ENCODE results near the gene ERMARD. TPM values are rescaled to one million over a fixed set of nuclear protein-coding genes. Genes with fewer than 3 reads are reported as not detected.

Gene ERMARD
- total RNA-seq, 1 donor from 2014 or later: 24.8 TPM

DNA sequence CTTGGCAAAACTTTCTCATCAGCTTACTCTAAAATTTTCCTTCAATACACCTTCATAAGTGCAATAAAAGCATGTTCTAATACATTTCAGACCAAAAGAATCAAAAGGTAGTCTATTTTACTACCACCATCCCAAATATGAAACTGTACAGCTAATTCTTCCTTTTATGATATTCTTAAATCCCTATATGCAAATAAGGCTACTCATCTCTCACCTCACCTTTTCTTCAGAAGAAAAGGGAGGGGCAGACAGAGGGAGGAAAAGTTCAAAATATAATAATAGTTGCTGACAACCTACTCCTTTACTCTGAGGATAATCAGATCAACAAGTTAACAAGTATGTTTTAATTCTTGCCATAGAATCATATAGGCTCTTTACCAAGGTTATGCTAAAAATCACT, 42.1 kb upstream of the ERMARD start:
- Mint-ChIP-seq H3K9me3 (ENCODE audit: unreplicated experiment) (no peaks in the 10 kb centered on the region), H3K27me3 (ENCODE audit: unreplicated experiment) (no peaks in the 10 kb centered on the region), H3K4me3 (ENCODE audit: unreplicated experiment) (no peak overlapping the region), H3K4me1 (ENCODE audit: unreplicated experiment) (peaks cover under 1% of the 10 kb centered on the region), H3K36me3 (ENCODE audit: low read depth, unreplicated experiment) (no peaks in the 10 kb centered on the region), H3K27ac (ENCODE audit: unreplicated experiment) (no peak overlapping the region)
- TF ChIP-seq, protein P1, sequence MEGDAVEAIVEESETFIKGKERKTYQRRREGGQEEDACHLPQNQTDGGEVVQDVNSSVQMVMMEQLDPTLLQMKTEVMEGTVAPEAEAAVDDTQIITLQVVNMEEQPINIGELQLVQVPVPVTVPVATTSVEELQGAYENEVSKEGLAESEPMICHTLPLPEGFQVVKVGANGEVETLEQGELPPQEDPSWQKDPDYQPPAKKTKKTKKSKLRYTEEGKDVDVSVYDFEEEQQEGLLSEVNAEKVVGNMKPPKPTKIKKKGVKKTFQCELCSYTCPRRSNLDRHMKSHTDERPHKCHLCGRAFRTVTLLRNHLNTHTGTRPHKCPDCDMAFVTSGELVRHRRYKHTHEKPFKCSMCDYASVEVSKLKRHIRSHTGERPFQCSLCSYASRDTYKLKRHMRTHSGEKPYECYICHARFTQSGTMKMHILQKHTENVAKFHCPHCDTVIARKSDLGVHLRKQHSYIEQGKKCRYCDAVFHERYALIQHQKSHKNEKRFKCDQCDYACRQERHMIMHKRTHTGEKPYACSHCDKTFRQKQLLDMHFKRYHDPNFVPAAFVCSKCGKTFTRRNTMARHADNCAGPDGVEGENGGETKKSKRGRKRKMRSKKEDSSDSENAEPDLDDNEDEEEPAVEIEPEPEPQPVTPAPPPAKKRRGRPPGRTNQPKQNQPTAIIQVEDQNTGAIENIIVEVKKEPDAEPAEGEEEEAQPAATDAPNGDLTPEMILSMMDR (IDR thresholded peaks at IDR 0.05; ENCODE audit: unreplicated experiment): no peak
- DNase-seq (ENCODE audit: low spot score): no peak

DNA sequence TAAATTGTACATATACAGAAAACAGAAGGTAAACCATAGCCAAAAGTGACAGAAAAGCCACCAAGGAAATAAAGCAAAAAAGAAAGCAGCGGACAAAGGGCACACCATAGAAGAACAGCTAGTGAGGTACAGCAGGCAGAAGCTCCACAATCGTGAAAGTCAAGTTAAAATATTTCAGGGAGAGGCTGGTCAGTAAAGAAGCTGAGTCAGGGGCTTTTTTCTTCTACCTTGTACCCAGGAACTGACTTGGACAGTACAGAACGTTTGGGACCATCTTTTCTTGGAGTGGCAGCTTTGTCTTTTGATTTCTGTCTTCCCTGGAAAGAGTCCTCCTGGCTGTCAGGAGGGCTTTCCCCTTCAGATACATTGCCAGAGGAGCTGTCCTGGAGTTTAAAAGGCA, 41.4 kb upstream of the ERMARD start:
- Mint-ChIP-seq H3K9me3 (ENCODE audit: unreplicated experiment) (no peaks in the 10 kb centered on the region), H3K36me3 (ENCODE audit: low read depth, unreplicated experiment) (no peaks in the 10 kb centered on the region), H3K27ac (ENCODE audit: unreplicated experiment) (no peak overlapping the region), H3K27me3 (ENCODE audit: unreplicated experiment) (no peaks in the 10 kb centered on the region), H3K4me3 (ENCODE audit: unreplicated experiment) (no peak overlapping the region), H3K4me1 (ENCODE audit: unreplicated experiment) (no peaks in the 10 kb centered on the region)
- TF ChIP-seq, protein P1 (IDR thresholded peaks at IDR 0.05; ENCODE audit: unreplicated experiment): no peak
- no peak for DNase-seq (ENCODE audit: low spot score)

DNA sequence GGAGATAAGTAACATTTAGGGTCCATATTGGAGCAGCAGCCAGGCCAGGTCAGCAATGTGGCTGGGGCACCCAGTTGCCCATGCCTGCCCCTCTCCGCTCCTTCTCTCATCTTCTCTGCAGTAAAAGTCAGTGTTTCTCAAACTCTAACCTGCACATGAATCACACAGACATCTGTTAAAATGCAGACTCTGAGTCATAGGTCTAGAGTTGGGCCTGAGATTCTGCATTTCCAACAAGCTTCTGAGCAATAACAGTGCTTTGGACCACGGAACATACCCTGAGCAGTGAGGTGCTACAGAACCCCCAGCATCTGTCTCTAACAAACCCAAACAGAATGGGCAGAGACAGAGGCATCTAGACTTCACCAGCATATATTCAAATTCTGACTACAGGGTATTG, 37.2 kb upstream of the ERMARD start:
- H3K36me3 Mint-ChIP-seq (ENCODE audit: low read depth, unreplicated experiment): peaks cover 5% of the 10 kb centered on the region
- H3K4me1 Mint-ChIP-seq (ENCODE audit: unreplicated experiment): no peaks in the 10 kb centered on the region
- no peak for DNase-seq (ENCODE audit: low spot score)
- TF ChIP-seq, protein P1 (IDR thresholded peaks at IDR 0.05; ENCODE audit: unreplicated experiment): no peak
- H3K27me3 Mint-ChIP-seq (ENCODE audit: unreplicated experiment): no peaks in the 10 kb centered on the region
- no peaks in the 10 kb centered on the region for H3K9me3 Mint-ChIP-seq (ENCODE audit: unreplicated experiment)
- H3K4me3 Mint-ChIP-seq (ENCODE audit: unreplicated experiment): no peak overlapping the region
- H3K27ac Mint-ChIP-seq (ENCODE audit: unreplicated experiment): no peak overlapping the region

DNA sequence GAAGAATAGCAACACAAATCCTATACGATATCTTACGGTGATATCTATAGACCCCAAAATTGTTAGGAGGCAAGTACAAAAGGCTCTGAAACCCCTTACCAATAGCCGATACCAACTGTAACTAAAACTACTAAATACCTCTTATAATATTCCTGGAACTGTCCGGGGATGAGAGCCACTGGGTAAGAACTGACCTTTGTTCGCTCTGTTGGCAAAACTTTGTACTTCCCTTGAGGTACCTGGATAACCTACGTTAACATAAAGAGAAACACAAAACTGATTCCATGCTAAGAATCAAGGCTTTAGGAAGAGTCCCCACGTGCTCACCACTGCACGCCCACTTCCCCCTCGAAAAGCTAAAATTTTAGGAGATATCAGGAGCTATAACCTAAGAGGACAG, 36.8 kb upstream of the ERMARD start:
- H3K36me3 Mint-ChIP-seq (ENCODE audit: low read depth, unreplicated experiment): peaks cover 5% of the 10 kb centered on the region

DNA sequence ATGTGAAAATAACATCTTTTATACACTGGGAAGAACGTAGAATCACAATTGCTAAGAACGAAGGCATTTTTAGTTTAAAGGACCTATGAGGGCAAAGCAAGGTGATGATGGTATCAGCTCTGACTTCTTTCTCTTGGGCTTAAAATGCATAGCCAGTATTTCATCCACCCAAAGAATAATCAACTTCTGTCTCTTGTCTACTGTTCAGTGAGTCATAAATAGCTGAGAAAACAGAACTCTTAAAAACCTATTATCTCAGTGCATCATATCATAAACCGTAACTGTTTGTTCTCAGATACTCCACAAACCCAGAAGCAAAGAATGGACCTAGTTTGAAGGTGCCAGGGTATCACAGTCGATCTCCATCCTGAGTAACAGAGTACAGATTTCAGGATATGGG, 32.3 kb upstream of the ERMARD start:
- TF ChIP-seq, protein P1 (IDR thresholded peaks at IDR 0.05; ENCODE audit: unreplicated experiment): no peak
- H3K27ac Mint-ChIP-seq (ENCODE audit: unreplicated experiment): no peak overlapping the region
- H3K4me3 Mint-ChIP-seq (ENCODE audit: unreplicated experiment): no peak overlapping the region
- peaks cover 4% of the 10 kb centered on the region for H3K4me1 Mint-ChIP-seq (ENCODE audit: unreplicated experiment)
- H3K9me3 Mint-ChIP-seq (ENCODE audit: unreplicated experiment): no peaks in the 10 kb centered on the region
- peaks cover 5% of the 10 kb centered on the region for H3K36me3 Mint-ChIP-seq (ENCODE audit: low read depth, unreplicated experiment)
- no peak for DNase-seq (ENCODE audit: low spot score)
- peaks cover 2% of the 10 kb centered on the region for H3K27me3 Mint-ChIP-seq (ENCODE audit: unreplicated experiment)

More for the DNA sequence above, 36.8 kb upstream of the ERMARD start:
- DNase-seq (ENCODE audit: low spot score): no peak
- TF ChIP-seq, protein P1 (IDR thresholded peaks at IDR 0.05; ENCODE audit: unreplicated experiment): no peak
- H3K4me1 Mint-ChIP-seq (ENCODE audit: unreplicated experiment): no peaks in the 10 kb centered on the region
- no peak overlapping the region for H3K27ac Mint-ChIP-seq (ENCODE audit: unreplicated experiment)
- H3K4me3 Mint-ChIP-seq (ENCODE audit: unreplicated experiment): no peak overlapping the region
- no peaks in the 10 kb centered on the region for H3K9me3 Mint-ChIP-seq (ENCODE audit: unreplicated experiment)
- H3K27me3 Mint-ChIP-seq (ENCODE audit: unreplicated experiment): no peaks in the 10 kb centered on the region

Data from endothelial cell (in vitro differentiated cells).